ENCODE results near the gene LRRTM3. TPM values are rescaled to one million over a fixed set of nuclear protein-coding genes. Genes with fewer than 3 reads are reported as not detected.
A peak's percentile ranks its signal among the peaks of the same experiment; 100 is the strongest.

The LRRTM3 gene
- total RNA-seq (under 1 TPM in 2 of 4 donors, not detected in 2; 0.14 to 0.16 TPM), polyA plus RNA-seq (under 1 TPM in 1 of 3 donors, not detected in 2; 0.09 TPM)

DNA sequence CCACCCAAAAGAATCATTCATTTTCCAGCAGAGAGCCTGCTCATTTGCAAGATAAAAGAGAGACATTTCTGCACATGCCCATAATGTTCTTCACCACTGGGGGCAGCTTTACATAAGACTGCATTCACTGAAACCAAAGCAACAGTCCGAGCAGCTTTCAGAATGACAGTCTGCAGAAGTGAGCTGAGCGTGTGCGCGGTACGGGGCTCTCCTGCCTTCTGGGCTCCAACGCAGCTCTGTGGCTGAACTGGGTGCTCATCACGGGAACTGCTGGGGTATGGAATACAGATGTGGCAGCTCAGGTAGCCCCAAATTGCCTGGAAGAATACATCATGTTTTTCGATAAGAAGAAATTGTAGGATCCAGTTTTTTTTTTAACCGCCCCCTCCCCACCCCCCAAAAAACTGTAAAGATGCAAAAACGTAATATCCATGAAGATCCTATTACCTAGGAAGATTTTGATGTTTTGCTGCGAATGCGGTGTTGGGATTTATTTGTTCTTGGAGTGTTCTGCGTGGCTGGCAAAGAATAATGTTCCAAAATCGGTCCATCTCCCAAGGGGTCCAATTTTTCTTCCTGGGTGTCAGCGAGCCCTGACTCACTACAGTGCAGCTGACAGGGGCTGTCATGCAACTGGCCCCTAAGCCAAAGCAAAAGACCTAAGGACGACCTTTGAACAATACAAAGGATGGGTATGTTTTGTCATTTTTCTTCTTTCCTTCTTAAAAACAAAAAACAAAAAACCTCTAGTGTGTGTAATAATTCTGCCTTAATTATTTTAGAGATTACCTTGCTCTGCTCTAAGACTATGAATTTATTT, at the start of gene LRRTM3:
Gene LRRTM3, plus strand, starts transcription at position 141 of the 820 bp plus-strand sequence.
- peaks cover 0 to 42% (median 0%) of the 10 kb centered on the region in 3 donors for H3K27me3 ChIP-seq
- H3K4me3 ChIP-seq, result peak within 1 kb of the TSS in 2 of 4 donors; percentile 4 to 22
- H3K4me1 ChIP-seq, result peaks cover 0 to 21% (median 13%) of the 10 kb centered on the region in 4 donors
- TF ChIP-seq POLR2AphosphoS5 (IDR thresholded peaks at IDR 0.05), result no peak
- TF ChIP-seq POLR2A (IDR thresholded peaks at IDR 0.05), result no peak
- TF ChIP-seq, protein P1, sequence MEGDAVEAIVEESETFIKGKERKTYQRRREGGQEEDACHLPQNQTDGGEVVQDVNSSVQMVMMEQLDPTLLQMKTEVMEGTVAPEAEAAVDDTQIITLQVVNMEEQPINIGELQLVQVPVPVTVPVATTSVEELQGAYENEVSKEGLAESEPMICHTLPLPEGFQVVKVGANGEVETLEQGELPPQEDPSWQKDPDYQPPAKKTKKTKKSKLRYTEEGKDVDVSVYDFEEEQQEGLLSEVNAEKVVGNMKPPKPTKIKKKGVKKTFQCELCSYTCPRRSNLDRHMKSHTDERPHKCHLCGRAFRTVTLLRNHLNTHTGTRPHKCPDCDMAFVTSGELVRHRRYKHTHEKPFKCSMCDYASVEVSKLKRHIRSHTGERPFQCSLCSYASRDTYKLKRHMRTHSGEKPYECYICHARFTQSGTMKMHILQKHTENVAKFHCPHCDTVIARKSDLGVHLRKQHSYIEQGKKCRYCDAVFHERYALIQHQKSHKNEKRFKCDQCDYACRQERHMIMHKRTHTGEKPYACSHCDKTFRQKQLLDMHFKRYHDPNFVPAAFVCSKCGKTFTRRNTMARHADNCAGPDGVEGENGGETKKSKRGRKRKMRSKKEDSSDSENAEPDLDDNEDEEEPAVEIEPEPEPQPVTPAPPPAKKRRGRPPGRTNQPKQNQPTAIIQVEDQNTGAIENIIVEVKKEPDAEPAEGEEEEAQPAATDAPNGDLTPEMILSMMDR (IDR thresholded peaks at IDR 0.05), result peak in 3 of 4 experiments; percentile 50 to 64 (median 59)
- TF ChIP-seq EP300 (IDR thresholded peaks at IDR 0.05), result no peak
- intact Hi-C loops (cut with DNase I), result no loop called here
- no peaks in the 10 kb centered on the region for H3K36me3 ChIP-seq
- no peak within 1 kb of the TSS for H3K27ac ChIP-seq
- peak; percentile 66 for DNase-seq
- 12 to 20% methylated on average over 16 of the region's 16 CpGs for WGBS, 2 donors
- no peaks in the 10 kb centered on the region for H3K9me3 ChIP-seq

- TF ChIP-seq EP300 (IDR thresholded peaks at IDR 0.05) (no peak), POLR2AphosphoS5 (IDR thresholded peaks at IDR 0.05) (no peak), POLR2A (IDR thresholded peaks at IDR 0.05) (no peak)
- TF ChIP-seq, protein P1 (IDR thresholded peaks at IDR 0.05), result no peak
- 20 to 66% methylated on average over 2 of the region's 2 CpGs for WGBS, 2 donors
- no peaks in the 10 kb centered on the region for H3K27me3 ChIP-seq
- no peak overlapping the region for H3K27ac ChIP-seq
- DNase-seq, result no peak
- intact Hi-C loops (cut with DNase I), result no loop called here
- no peak overlapping the region for H3K4me3 ChIP-seq
- H3K36me3 ChIP-seq, result no peaks in the 10 kb centered on the region
- H3K4me1 ChIP-seq, result no peaks in the 10 kb centered on the region
- no peaks in the 10 kb centered on the region for H3K9me3 ChIP-seq
Measured at GRCh38 chr10:66877361-66877760, 48.5 kb upstream of the LRRTM3 start.

- WGBS, 2 donors, result 32 to 44% methylated on average over 1 of the region's 1 CpG
- H3K9me3 ChIP-seq, result no peaks in the 10 kb centered on the region
- DNase-seq, result no peak
- H3K4me3 ChIP-seq, result no peak overlapping the region
- H3K36me3 ChIP-seq, result no peaks in the 10 kb centered on the region
- H3K4me1 ChIP-seq, result no peaks in the 10 kb centered on the region
- intact Hi-C loops (cut with DNase I), result no loop called here
- H3K27ac ChIP-seq, result no peak overlapping the region
- H3K27me3 ChIP-seq, result no peaks in the 10 kb centered on the region
- TF ChIP-seq POLR2A (IDR thresholded peaks at IDR 0.05), result no peak
- no peak for TF ChIP-seq POLR2AphosphoS5 (IDR thresholded peaks at IDR 0.05)
- TF ChIP-seq, protein P1 (IDR thresholded peaks at IDR 0.05), result no peak
- no peak for TF ChIP-seq EP300 (IDR thresholded peaks at IDR 0.05)
Measured at GRCh38 chr10:66880292-66880691, 45.5 kb upstream of the LRRTM3 start.

GRCh38 chr10:66880826-66881225, 45.0 kb upstream of the LRRTM3 start:
- Histone ChIP-seq H3K27me3 (no peaks in the 10 kb centered on the region), H3K27ac (no peak overlapping the region), H3K4me3 (no peak overlapping the region), H3K36me3 (no peaks in the 10 kb centered on the region), H3K9me3 (no peaks in the 10 kb centered on the region), H3K4me1 (no peaks in the 10 kb centered on the region)
- intact Hi-C loops (cut with DNase I), result no loop called here
- WGBS, 2 donors, result 92 to 95% methylated on average over 2 of the region's 2 CpGs
- no peak for DNase-seq
- TF ChIP-seq POLR2A (IDR thresholded peaks at IDR 0.05), result no peak
- TF ChIP-seq, protein P1 (IDR thresholded peaks at IDR 0.05), result no peak
- TF ChIP-seq EP300 (IDR thresholded peaks at IDR 0.05), result no peak
- TF ChIP-seq POLR2AphosphoS5 (IDR thresholded peaks at IDR 0.05), result no peak

All from sigmoid colon (tissue), 7 donors.